ENCODE results near the gene GNAO1.

GNAO1 gene

GRCh38 chr16:56191156-56191815 lies at the start of gene GNAO1:
Gene GNAO1, plus strand, starts transcription at chr16:56191489. Its CDS starts 747 bp downstream, at chr16:56192236.
- Mint-ChIP-seq H3K4me3 (peak within 1 kb of the TSS; percentile 76), H3K36me3 (ENCODE audit: low read depth) (no peaks in the 10 kb centered on the region), H3K27me3 (peaks cover 76% of the 10 kb centered on the region), H3K4me1 (ENCODE audit: low read depth) (peaks cover 34% of the 10 kb centered on the region), H3K27ac (peak within 1 kb of the TSS; percentile 22), H3K9me3 (no peaks in the 10 kb centered on the region)
- DNase-seq = peak; percentile 70

GRCh38 chr16:56143666-56144065 lies 47.6 kb upstream of the GNAO1 start:
- no peaks in the 10 kb centered on the region for H3K4me1 Mint-ChIP-seq (ENCODE audit: low read depth)
- H3K9me3 Mint-ChIP-seq = no peaks in the 10 kb centered on the region
- H3K36me3 Mint-ChIP-seq (ENCODE audit: low read depth) = no peaks in the 10 kb centered on the region
- no peak overlapping the region for H3K4me3 Mint-ChIP-seq
- no peak for DNase-seq
- H3K27ac Mint-ChIP-seq = no peak overlapping the region
- H3K27me3 Mint-ChIP-seq = peaks cover 31% of the 10 kb centered on the region

- no peak overlapping the region for H3K4me3 Mint-ChIP-seq
- no peaks in the 10 kb centered on the region for H3K9me3 Mint-ChIP-seq
- peaks cover 30% of the 10 kb centered on the region for H3K27me3 Mint-ChIP-seq
- no peaks in the 10 kb centered on the region for H3K36me3 Mint-ChIP-seq (ENCODE audit: low read depth)
- no peak for DNase-seq
- no peaks in the 10 kb centered on the region for H3K4me1 Mint-ChIP-seq (ENCODE audit: low read depth)
- H3K27ac Mint-ChIP-seq = no peak overlapping the region
Observed at GRCh38 chr16:56145369-56145768, 45.9 kb upstream of the GNAO1 start.

- H3K4me3 Mint-ChIP-seq = no peak overlapping the region
- H3K9me3 Mint-ChIP-seq = peaks cover 3% of the 10 kb centered on the region
- H3K27me3 Mint-ChIP-seq = peaks cover 32% of the 10 kb centered on the region
- no peaks in the 10 kb centered on the region for H3K4me1 Mint-ChIP-seq (ENCODE audit: low read depth)
- H3K27ac Mint-ChIP-seq = no peak overlapping the region
- no peak for DNase-seq
- no peaks in the 10 kb centered on the region for H3K36me3 Mint-ChIP-seq (ENCODE audit: low read depth)
Observed at GRCh38 chr16:56151621-56152020, 39.7 kb upstream of the GNAO1 start.

- no peak overlapping the region for H3K4me3 Mint-ChIP-seq
- no peaks in the 10 kb centered on the region for H3K9me3 Mint-ChIP-seq
- no peaks in the 10 kb centered on the region for H3K27me3 Mint-ChIP-seq
- no peak overlapping the region for H3K27ac Mint-ChIP-seq
- H3K4me1 Mint-ChIP-seq (ENCODE audit: low read depth) = peaks cover 2% of the 10 kb centered on the region
- no peaks in the 10 kb centered on the region for H3K36me3 Mint-ChIP-seq (ENCODE audit: low read depth)
- DNase-seq = no peak
Observed at GRCh38 chr16:56161658-56162057, 29.6 kb upstream of the GNAO1 start.

- Mint-ChIP-seq H3K9me3 (no peaks in the 10 kb centered on the region), H3K36me3 (ENCODE audit: low read depth) (no peaks in the 10 kb centered on the region), H3K4me1 (ENCODE audit: low read depth) (peaks cover 2% of the 10 kb centered on the region), H3K27ac (no peak overlapping the region), H3K4me3 (no peak overlapping the region), H3K27me3 (peaks cover 6% of the 10 kb centered on the region)
- no peak for DNase-seq
Observed at GRCh38 chr16:56163089-56163488, 28.2 kb upstream of the GNAO1 start.

DNA sequence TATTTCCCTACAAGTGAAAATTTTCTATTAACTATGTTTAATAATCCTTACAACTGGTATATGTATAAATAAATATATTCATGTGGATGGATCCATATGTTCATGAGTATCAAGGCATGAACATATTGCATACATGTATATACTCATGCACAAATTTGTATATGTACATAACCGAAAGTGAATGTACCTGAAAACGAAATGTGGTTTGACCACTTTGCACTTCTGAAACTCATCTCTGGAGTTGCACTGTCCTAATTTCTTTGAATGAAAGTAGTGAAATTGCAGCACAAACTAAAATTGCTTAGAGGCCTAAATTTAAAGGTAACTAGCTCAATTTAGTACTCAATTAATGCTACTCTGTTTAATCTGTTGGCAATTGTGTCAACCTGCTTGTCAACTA lies 27.4 kb upstream of the GNAO1 start:
- Mint-ChIP-seq H3K36me3 (ENCODE audit: low read depth) (no peaks in the 10 kb centered on the region), H3K4me1 (ENCODE audit: low read depth) (peaks cover 2% of the 10 kb centered on the region), H3K4me3 (no peak overlapping the region), H3K9me3 (no peaks in the 10 kb centered on the region), H3K27ac (no peak overlapping the region), H3K27me3 (peaks cover 8% of the 10 kb centered on the region)
- DNase-seq = no peak

DNA sequence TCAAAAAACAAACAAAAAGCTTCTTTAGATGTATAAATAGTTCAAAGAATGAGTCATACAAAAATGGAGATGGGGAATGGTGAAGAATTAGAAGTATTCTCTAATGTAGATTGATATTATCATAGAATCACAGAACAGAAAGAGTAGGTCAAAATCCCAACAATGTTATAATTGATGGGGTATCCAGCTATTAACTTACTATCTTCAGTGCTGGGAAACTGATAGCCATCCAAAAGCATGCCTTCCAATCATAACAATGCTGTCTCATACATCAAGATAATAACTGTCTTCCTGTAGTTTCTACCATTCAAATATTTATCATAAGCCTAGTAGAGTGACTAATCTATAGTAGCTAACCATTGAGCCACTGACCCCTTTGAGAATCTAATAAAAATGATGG lies 26.7 kb upstream of the GNAO1 start:
- Mint-ChIP-seq H3K4me3 (no peak overlapping the region), H3K36me3 (ENCODE audit: low read depth) (no peaks in the 10 kb centered on the region), H3K9me3 (no peaks in the 10 kb centered on the region)

GRCh38 chr16:56174411-56174810 lies 16.9 kb upstream of the GNAO1 start:
- no peaks in the 10 kb centered on the region for H3K4me1 Mint-ChIP-seq (ENCODE audit: low read depth)
- DNase-seq = no peak
- no peak overlapping the region for H3K27ac Mint-ChIP-seq
- peaks cover 16% of the 10 kb centered on the region for H3K9me3 Mint-ChIP-seq
- H3K4me3 Mint-ChIP-seq = no peak overlapping the region
- no peaks in the 10 kb centered on the region for H3K36me3 Mint-ChIP-seq (ENCODE audit: low read depth)
- H3K27me3 Mint-ChIP-seq = peaks cover 15% of the 10 kb centered on the region

More for the DNA sequence above, 26.7 kb upstream of the GNAO1 start:
- DNase-seq = no peak
- Mint-ChIP-seq H3K4me1 (ENCODE audit: low read depth) (peaks cover 2% of the 10 kb centered on the region), H3K27me3 (peaks cover 8% of the 10 kb centered on the region), H3K27ac (no peak overlapping the region)

DNA sequence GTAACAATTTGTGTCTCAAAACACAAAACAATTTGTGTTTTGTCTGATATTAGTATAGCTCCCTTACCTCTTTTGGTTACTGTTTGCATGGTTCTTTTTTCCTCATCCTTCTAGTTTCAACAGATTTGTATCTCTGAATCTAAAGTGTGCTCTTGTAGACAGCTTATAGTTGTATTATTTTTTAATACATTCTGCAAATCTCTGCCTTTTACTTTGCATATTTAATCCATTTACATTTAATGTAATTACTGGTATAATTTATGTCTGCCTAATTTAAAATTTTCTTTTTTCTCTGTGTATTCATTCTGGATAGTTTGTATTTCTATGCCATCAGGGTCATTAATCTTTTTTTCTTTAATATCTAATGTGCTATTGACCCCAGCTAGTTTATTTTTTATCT lies 9.9 kb upstream of the GNAO1 start:
- no peaks in the 10 kb centered on the region for H3K36me3 Mint-ChIP-seq (ENCODE audit: low read depth)
- peaks cover 4% of the 10 kb centered on the region for H3K9me3 Mint-ChIP-seq
- H3K4me1 Mint-ChIP-seq (ENCODE audit: low read depth) = no peaks in the 10 kb centered on the region
- H3K4me3 Mint-ChIP-seq = no peak overlapping the region
- peaks cover 43% of the 10 kb centered on the region for H3K27me3 Mint-ChIP-seq
- no peak overlapping the region for H3K27ac Mint-ChIP-seq
- DNase-seq = no peak

- H3K27ac Mint-ChIP-seq = no peak overlapping the region
- H3K9me3 Mint-ChIP-seq = no peaks in the 10 kb centered on the region
- no peaks in the 10 kb centered on the region for H3K36me3 Mint-ChIP-seq (ENCODE audit: low read depth)
- no peak for DNase-seq
- H3K4me3 Mint-ChIP-seq = no peak overlapping the region
- H3K27me3 Mint-ChIP-seq = peaks cover 45% of the 10 kb centered on the region
- H3K4me1 Mint-ChIP-seq (ENCODE audit: low read depth) = no peaks in the 10 kb centered on the region
Observed at GRCh38 chr16:56183266-56183665, 8.0 kb upstream of the GNAO1 start.

DNA sequence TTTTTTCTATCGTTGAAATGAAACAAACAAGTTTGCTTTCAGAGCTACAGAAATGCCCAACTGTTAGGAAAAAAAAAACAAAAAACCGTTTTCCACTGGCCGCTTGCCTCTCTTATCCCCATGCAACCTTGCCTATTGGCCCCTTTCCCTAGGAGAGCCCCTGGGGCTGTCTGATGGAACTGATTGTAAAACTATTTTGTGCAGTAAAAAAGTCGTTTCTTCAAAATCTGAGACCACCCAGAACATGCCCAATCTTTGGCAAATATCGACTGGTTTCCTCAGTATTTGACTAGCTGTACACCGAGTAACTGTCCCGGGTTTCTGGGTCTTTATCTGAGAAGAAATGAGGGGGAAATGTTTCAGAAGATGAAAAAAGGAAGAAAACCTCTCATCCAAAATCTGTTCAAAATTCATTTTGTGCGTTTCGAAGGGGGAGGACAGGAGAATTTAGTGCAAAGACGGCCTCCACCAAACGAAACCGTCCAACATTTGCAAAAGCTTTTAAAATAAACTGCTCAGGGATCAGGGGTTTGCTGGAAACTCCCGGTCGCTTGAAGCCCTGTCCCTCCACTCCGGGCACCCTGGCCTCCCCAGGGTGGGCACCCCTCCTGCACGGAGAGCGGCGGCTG lies 1.1 kb upstream of the GNAO1 start:
- Mint-ChIP-seq H3K27ac (no peak overlapping the region), H3K36me3 (ENCODE audit: low read depth) (no peaks in the 10 kb centered on the region), H3K4me1 (ENCODE audit: low read depth) (peaks cover 34% of the 10 kb centered on the region), H3K4me3 (peak overlapping the region; percentile 47), H3K27me3 (peaks cover 76% of the 10 kb centered on the region), H3K9me3 (no peaks in the 10 kb centered on the region)
- DNase-seq = no peak

- no peaks in the 10 kb centered on the region for H3K36me3 Mint-ChIP-seq (ENCODE audit: low read depth)
- peaks cover 76% of the 10 kb centered on the region for H3K27me3 Mint-ChIP-seq
- H3K9me3 Mint-ChIP-seq = no peaks in the 10 kb centered on the region
- H3K27ac Mint-ChIP-seq = no peak overlapping the region
- peaks cover 34% of the 10 kb centered on the region for H3K4me1 Mint-ChIP-seq (ENCODE audit: low read depth)
- peak; percentile 68 for DNase-seq
- peak overlapping the region; percentile 64 for H3K4me3 Mint-ChIP-seq
Observed at GRCh38 chr16:56190677-56191155, 573 bp upstream of the GNAO1 start.

- H3K27me3 Mint-ChIP-seq = peaks cover 79% of the 10 kb centered on the region
- H3K36me3 Mint-ChIP-seq (ENCODE audit: low read depth) = no peaks in the 10 kb centered on the region
- peaks cover 34% of the 10 kb centered on the region for H3K4me1 Mint-ChIP-seq (ENCODE audit: low read depth)
- H3K9me3 Mint-ChIP-seq = no peaks in the 10 kb centered on the region
- peak; percentile 43 for DNase-seq
- H3K4me3 Mint-ChIP-seq = peak overlapping the region; percentile 76
- H3K27ac Mint-ChIP-seq = no peak overlapping the region
Observed at GRCh38 chr16:56191835-56192634, 746 bp downstream of the GNAO1 start.

DNA sequence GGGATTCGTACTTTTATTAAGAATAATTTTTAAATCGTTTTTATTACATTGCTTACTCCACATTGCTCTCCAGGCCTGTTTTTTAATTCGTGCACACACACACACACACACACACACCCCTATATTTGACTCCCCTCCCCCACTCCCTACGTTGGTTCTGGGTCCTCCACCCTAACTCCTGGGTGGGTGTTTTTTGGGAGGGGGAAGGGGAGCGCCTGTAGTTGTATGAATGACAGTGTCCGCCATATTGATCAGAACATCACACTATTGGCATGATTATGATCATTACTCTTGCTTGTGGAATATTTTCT lies 1.3 kb downstream of the GNAO1 start:
- Mint-ChIP-seq H3K4me3 (peak overlapping the region; percentile 50), H3K36me3 (ENCODE audit: low read depth) (no peaks in the 10 kb centered on the region), H3K4me1 (ENCODE audit: low read depth) (peaks cover 34% of the 10 kb centered on the region), H3K27ac (no peak overlapping the region), H3K27me3 (peaks cover 82% of the 10 kb centered on the region), H3K9me3 (no peaks in the 10 kb centered on the region)
- DNase-seq = no peak

All from activated T-cell treated with anti-CD3 and anti-CD28 coated beads, Interleukin-2, amount 50 U/mL, for 24 hours (primary cell).